LoVo (cell line): ENCODE measurements around the gene CACNG1.
"Not testable (repeated sequence)": the region's sequence is repeated elsewhere in the genome, so short reads cannot be mapped to it uniquely, and the experiment has no call there.

Experiments
- DNase-seq: peaks from one replicate; pipeline ENCODE4 v3.0.0-alpha.2; 2016; ENCODE audit warnings: low spot score

The CACNG1 gene

GRCh38 chr17:67080804-67081203 is 36.5 kb downstream of the CACNG1 start:
- DNase-seq, result no peak

DNA sequence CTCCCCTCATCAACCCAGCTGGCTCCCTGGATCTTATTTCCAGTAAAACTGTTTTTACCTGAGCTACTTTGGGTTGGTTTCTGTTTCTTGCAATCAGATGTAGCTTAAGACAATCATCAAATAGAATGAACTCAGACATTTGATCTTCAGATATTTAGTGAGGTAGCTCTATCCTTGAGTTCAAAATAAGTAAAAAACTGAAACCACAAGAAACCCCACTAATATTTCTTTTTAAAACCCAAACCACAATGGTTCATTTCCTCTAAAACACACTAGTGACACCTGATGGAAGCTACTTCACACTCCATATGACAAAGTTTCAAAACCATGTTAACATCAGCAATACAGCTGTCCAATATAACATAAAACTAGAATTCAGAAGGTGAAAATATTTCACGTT is 37.8 kb downstream of the CACNG1 start:
- no peak for DNase-seq

GRCh38 chr17:67085406-67085805 is 41.1 kb downstream of the CACNG1 start:
- no peak for DNase-seq

DNA sequence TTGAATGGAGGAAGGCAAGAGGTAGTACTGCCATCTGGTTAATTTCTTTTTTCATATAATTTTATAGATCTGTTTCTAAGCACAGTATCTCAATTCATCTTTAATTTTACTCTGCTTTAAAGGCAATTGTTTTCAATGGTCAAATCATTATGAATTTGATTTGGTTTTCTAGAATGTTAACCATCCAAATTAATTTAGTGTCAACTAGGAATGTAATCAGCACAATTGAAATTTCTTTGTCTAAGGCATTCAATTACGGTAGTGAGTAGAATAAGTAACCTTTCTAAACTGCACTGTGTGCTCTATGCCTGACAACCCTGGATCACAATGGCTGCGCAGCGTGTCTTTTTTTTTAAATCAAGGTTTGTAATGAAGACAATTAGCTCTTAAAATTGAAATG is 44.3 kb downstream of the CACNG1 start:
- DNase-seq, result no peak

GRCh38 chr17:67090341-67090740 is 46.0 kb downstream of the CACNG1 start:
- no peak for DNase-seq

DNA sequence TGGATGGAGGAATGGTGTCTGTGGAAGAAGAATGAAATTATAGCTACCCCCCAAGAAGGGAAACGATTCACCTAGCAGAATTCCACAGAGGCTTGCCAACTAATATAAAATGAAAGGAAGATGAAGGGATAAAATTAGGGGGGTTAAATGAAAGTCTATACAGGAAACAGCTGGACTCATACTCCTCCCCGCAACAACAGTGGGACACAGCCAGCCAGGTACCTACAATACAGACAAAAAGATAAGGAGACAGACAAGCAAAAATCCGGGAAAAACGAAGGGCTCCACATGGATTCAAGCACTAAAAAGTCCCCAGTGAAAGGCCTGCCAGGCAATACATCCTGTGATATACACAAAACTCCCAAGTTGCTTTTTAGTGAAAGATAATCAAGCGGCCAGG is 47.9 kb downstream of the CACNG1 start:
- no peak for DNase-seq

DNA sequence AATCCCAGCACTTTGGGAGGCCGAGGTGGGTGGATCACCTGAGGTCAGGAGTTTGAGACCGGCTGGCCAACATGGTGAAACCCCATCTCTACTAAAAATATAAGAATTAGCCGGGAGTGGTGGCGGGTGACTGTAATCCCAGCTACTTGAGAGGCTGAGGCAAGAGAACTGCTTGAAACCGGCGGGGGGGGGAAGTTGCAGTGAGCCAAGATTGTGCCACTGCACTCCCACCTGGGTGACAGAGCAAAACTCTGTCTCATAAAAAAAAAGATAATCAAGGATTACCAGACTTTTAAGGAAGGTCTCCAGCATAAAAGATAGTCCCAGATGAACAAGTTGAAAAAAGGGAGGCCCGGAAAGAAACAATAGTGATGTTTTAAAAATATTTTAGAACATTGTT is 48.4 kb downstream of the CACNG1 start:
- not testable (repeated sequence) for DNase-seq

DNA sequence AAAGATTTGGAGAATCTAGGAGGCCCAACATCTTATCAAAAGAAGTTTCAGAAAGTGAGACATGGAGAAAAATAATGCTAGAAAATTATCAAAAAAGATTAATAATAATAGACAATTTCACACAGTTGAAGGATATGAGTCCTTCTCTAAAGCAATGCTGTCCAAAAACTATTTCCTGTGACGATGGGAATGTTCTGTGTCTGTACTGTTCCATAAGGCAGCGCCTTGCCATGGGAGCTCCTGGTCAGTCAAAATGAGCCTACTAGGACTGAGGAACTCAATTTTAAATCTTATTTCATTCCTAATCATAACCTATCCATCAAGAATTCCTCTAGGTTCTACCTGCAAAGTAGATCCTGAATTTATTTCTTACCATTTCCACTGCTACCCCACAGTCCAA is 49.0 kb downstream of the CACNG1 start:
- no peak for DNase-seq

GRCh38 chr17:67095291-67095690 is 50.9 kb downstream of the CACNG1 start:
- DNase-seq, result not testable (repeated sequence)

DNA sequence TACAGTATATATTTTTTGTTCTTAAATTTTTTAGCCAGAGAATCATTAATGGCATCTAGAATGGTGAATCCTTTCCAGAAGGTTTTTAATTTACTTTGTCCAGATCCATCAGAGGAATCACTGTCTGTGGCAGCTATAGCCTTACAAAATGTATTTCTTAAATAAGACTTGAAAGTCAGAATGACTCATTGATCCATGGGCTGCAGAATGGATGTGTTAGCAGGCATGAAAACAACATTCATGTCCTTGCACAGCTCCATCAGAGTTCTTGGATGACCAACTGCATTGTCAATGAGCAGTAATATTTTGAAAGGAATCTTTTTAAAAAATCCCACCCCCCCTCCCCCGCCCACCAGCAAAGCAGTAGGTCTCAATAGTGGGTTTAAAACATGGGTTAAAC is 51.4 kb downstream of the CACNG1 start:
- DNase-seq, result no peak

DNA sequence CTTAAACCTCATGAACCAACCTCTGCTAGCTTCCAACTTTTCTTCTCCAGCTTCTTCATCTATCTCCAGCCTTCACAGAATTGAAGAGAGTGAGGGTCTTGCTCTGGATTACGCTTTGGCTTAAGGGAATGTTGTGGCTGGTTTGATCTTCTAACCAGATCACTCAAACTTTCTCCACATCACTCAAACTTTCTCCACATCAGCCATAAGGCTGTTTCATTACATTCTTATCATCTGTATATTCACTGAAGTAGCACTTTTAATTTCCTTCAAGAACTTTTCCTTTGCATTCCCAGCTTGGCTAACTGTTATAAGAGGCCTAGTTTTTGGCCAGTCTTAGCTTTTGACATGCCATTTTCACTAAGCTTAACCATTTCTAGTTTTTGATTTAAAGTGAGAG is 52.3 kb downstream of the CACNG1 start:
- DNase-seq, result no peak

DNA sequence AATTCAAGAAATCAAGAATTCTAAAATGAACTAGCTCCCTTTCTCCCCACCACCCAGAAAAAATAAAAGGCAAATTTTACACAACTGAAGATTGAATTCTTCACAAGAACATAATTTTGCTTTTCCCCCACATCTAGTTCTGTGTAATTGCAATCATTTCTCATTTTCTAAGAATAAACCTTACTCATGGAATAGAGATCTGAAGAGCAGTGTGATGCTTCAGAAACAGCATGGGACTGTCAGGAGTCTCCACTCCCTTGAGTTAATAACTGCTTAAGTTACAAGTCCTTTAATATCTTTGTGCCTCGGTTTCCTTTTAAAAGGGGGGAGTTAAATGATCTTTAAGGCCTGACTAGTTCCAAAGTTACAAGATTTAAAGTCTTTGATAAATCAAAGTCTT is 53.7 kb downstream of the CACNG1 start:
- DNase-seq, result no peak

GRCh38 chr17:67104641-67105040 is 60.3 kb downstream of the CACNG1 start:
- DNase-seq, result not testable (repeated sequence)

- no peak for DNase-seq
Measured at GRCh38 chr17:67105213-67105612, 60.9 kb downstream of the CACNG1 start.
